GM23338 (cell line): Measurements from ENCODE around the gene PPP4R1. TPM values are rescaled to one million over a fixed set of nuclear protein-coding genes. Genes with fewer than 3 reads are reported as not detected.

Experiments
- ATAC-seq: fragments of 200-7000 bp; cut with Tn5 transposase; 3 replicates; pipeline ENCODE4 v1.9.1; 2020
- DNase-seq: peaks from one replicate; pipeline ENCODE4 v3.0.0-alpha.2; 2015; ENCODE audit warnings: low spot score
- H2AFZ ChIP-seq: fragments of 200-600 bp; sonication (generic); 2 replicates; pipeline ENCODE4 v1.8.0; 2016; ENCODE audit warnings: antibody characterized with exemption, mild to moderate bottlenecking, moderate library complexity
- H3F3A ChIP-seq: fragments of 200-600 bp; sonication (generic); replicated peaks from 2 replicates; pipeline ENCODE4 v1.8.0; 2017; ENCODE audit warnings: antibody characterized with exemption, mixed run types, low read depth
- H3K27ac ChIP-seq: fragments of 200-600 bp; sonication (generic); 2 replicates; pipeline ENCODE4 v1.6.1; 2016; ENCODE audit warnings: low read depth
- H3K27me3 ChIP-seq: fragments of 200-600 bp; sonication (generic); 2 replicates; pipeline ENCODE4 v1.8.0; 2016; ENCODE audit warnings: mild to moderate bottlenecking, mixed run types, moderate library complexity; ENCODE audit not compliant: insufficient read depth
- H3K36me3 ChIP-seq: fragments of 200-600 bp; sonication (generic); 2 replicates; pipeline ENCODE4 v1.8.0; 2016; ENCODE audit warnings: mild to moderate bottlenecking; ENCODE audit not compliant: insufficient read depth
- H3K4me1 ChIP-seq: fragments of 200-600 bp; sonication (generic); 2 replicates; pipeline ENCODE4 v1.8.0; 2016; ENCODE audit warnings: mild to moderate bottlenecking, moderate library complexity; ENCODE audit not compliant: insufficient read depth
- H3K4me2 ChIP-seq: fragments of 200-600 bp; sonication (generic); 2 replicates; pipeline ENCODE4 v1.7.1; 2017; ENCODE audit warnings: mixed run types
- H3K4me3 ChIP-seq: fragments of 200-600 bp; sonication (generic); 2 replicates; pipeline ENCODE4 v1.6.1; 2016; ENCODE audit warnings: mixed run types
- H3K79me2 ChIP-seq: fragments of 200-600 bp; sonication (generic); replicated peaks from 2 replicates; pipeline ENCODE4 v1.8.0; 2017; ENCODE audit warnings: mild to moderate bottlenecking; ENCODE audit not compliant: insufficient read depth
- H3K9me2 ChIP-seq: fragments of 200-600 bp; sonication (generic); 2 replicates; pipeline ENCODE4 v1.8.0; 2017; ENCODE audit not compliant: insufficient read depth
- H4K20me1 ChIP-seq: fragments of 200-600 bp; sonication (generic); replicated peaks from 2 replicates; pipeline ENCODE4 v1.8.0; 2017; ENCODE audit warnings: mild to moderate bottlenecking; ENCODE audit not compliant: insufficient read depth
- H3K27ac Mint-ChIP-seq: 2 replicates; pipeline ENCODE4 v1.8.0; 2020; ENCODE audit warnings: inconsistent platforms, mild to moderate bottlenecking, moderate library complexity, mixed read lengths
- H3K27me3 Mint-ChIP-seq: 3 replicates; pipeline ENCODE4 v1.8.0; 2022; ENCODE audit warnings: low read depth, mild to moderate bottlenecking, moderate library complexity, mixed read lengths, inconsistent platforms; ENCODE audit not compliant: insufficient read depth, poor library complexity
- H3K36me3 Mint-ChIP-seq: 3 replicates; pipeline ENCODE4 v1.8.0; 2021; ENCODE audit warnings: low read depth, mild to moderate bottlenecking, inconsistent platforms, moderate library complexity, mixed read lengths
- H3K4me1 Mint-ChIP-seq: 3 replicates; pipeline ENCODE4 v1.8.0; 2020; ENCODE audit warnings: mild to moderate bottlenecking, inconsistent platforms, mixed read lengths
- H3K4me3 Mint-ChIP-seq: 3 replicates; pipeline ENCODE4 v1.8.0; 2021; ENCODE audit warnings: moderate library complexity, mild to moderate bottlenecking, inconsistent platforms, mixed read lengths
- H3K9me3 Mint-ChIP-seq: 3 replicates; pipeline ENCODE4 v1.8.0; 2020; ENCODE audit warnings: moderate library complexity, mild to moderate bottlenecking, inconsistent platforms, mixed read lengths
- CTCF ChIP-seq, 2 experiments: fragments of 200-600 bp in 1 of 2; sonication (generic) in 1 of 2; conservative IDR thresholded peaks; 2 replicates each; pipeline versions ENCODE4 v1.5.1 to v1.6.1; 2016 to 2017; ENCODE audit warnings: antibody characterized with exemption in 2 of 2, low read depth in 2 of 2, mild to moderate bottlenecking in 2 of 2, moderate library complexity in 1 of 2
- EZH2phosphoT487 ChIP-seq: fragments of 200-600 bp; sonication (generic); IDR thresholded peaks from one replicate; pipeline ENCODE4 v1.8.1; 2018; ENCODE audit warnings: antibody characterized with exemption; ENCODE audit not compliant: unreplicated experiment
- POLR2AphosphoS5 ChIP-seq: IDR thresholded peaks from 2 replicates; pipeline ENCODE4 v1.6.1; 2016; ENCODE audit warnings: antibody characterized with exemption, low read depth
- REST ChIP-seq: IDR thresholded peaks from one replicate; pipeline ENCODE4 v1.6.1; 2018; ENCODE audit warnings: antibody characterized with exemption; ENCODE audit not compliant: unreplicated experiment
- ZNF331 ChIP-seq: fragments of 250-450 bp; sonication (Bioruptor Pico); IDR thresholded peaks from 2 replicates; pipeline ENCODE4 v1.5.0; 2020; ENCODE audit warnings: low read depth, mild to moderate bottlenecking, moderate library complexity
- ZNF462 ChIP-seq: fragments of 250-450 bp; sonication (Bioruptor Pico); IDR thresholded peaks from 2 replicates; pipeline ENCODE4 v1.5.0; 2020; ENCODE audit warnings: mild to moderate bottlenecking, moderate library complexity
- polyA plus RNA-seq: library from polyadenylated mRNA; unstranded; fragments of >200 nt; fragmentation: Nextera tagmentation; extraction: Ambion mirVana; gene quantifications from 2 replicates; pipeline ENCODE4 v1.2.1, GENCODE V29; 2016
- total RNA-seq: library from RNA; depleted of rRNA; stranded (reverse); fragments of >200 nt; shearing (Covaris generic); gene quantifications from 2 replicates; pipeline ENCODE4 v1.2.3, GENCODE V29; 2014
- TF ChIP-seq, protein P1 (sequence below): IDR thresholded peaks from 2 replicates; pipeline ENCODE4 v1.6.1; 2016; ENCODE audit warnings: antibody characterized with exemption

The PPP4R1 gene
- total and polyA plus RNA-seq, 2 experiments from 2014 or later = 18.1 to 79.4 TPM

GRCh38 chr18:9530226-9531009 is 83.9 kb downstream of the PPP4R1 start (continued):
- TF ChIP-seq POLR2AphosphoS5 = no peak
- TF ChIP-seq, protein P1, sequence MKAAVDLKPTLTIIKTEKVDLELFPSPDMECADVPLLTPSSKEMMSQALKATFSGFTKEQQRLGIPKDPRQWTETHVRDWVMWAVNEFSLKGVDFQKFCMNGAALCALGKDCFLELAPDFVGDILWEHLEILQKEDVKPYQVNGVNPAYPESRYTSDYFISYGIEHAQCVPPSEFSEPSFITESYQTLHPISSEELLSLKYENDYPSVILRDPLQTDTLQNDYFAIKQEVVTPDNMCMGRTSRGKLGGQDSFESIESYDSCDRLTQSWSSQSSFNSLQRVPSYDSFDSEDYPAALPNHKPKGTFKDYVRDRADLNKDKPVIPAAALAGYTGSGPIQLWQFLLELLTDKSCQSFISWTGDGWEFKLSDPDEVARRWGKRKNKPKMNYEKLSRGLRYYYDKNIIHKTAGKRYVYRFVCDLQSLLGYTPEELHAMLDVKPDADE = no peak

GRCh38 chr18:9526458-9526857 is 87.9 kb downstream of the PPP4R1 start:
- Mint-ChIP-seq H3K9me3 (peaks cover 17% of the 10 kb centered on the region), H3K27ac (no peak overlapping the region), H3K27me3 (no peaks in the 10 kb centered on the region), H3K4me1 (no peaks in the 10 kb centered on the region), H3K4me3 (no peak overlapping the region), H3K36me3 (peaks cover 56% of the 10 kb centered on the region)
- no peaks in the 10 kb centered on the region for H4K20me1 ChIP-seq
- DNase-seq (no peak), ATAC-seq (no peak)
- H3K27ac ChIP-seq = no peak overlapping the region
- TF ChIP-seq POLR2AphosphoS5 = no peak
- TF ChIP-seq CTCF (conservative IDR thresholded peaks at IDR 0.05; ENCODE audit: low read depth in 2 of 2) = no peak
- no peak for TF ChIP-seq REST
- TF ChIP-seq EZH2phosphoT487 = no peak
- no peak for TF ChIP-seq ZNF331 (CRISPR knock-in tag)
- no peak for TF ChIP-seq ZNF462 (CRISPR knock-in tag)
- H3K4me1 ChIP-seq = no peaks in the 10 kb centered on the region
- H2AFZ ChIP-seq = no peak overlapping the region
- no peak overlapping the region for H3K4me3 ChIP-seq
- no peaks in the 10 kb centered on the region for H3K27me3 ChIP-seq
- H3K4me2 ChIP-seq = no peak overlapping the region
- H3K36me3 ChIP-seq = peaks cover 20% of the 10 kb centered on the region
- no peaks in the 10 kb centered on the region for H3K79me2 ChIP-seq
- H3K9me2 ChIP-seq = no peaks in the 10 kb centered on the region
- no peaks in the 10 kb centered on the region for H3F3A ChIP-seq
